DMS53 (cell line): Measurements from ENCODE around the gene MGST3.
"Not testable (repeated sequence)": the region's sequence is repeated elsewhere in the genome, so short reads cannot be mapped to it uniquely, and the experiment has no call there.

Experiments
- DNase-seq: peaks from one replicate; lab custom pipeline; 2025; lab: John Stamatoyannopoulos, UW

MGST3 gene

GRCh38 chr1:165630629-165631341, at the start of gene MGST3:
Gene MGST3, plus strand, starts transcription at chr1:165631234. Its CDS starts 18,614 bp downstream, at chr1:165649848.
- DNase-seq = peak; percentile 99

- no peak for DNase-seq
Measured at GRCh38 chr1:165581926-165582325, 49.1 kb upstream of the MGST3 start.

GRCh38 chr1:165586398-165586797, 44.6 kb upstream of the MGST3 start:
- no peak for DNase-seq

- not testable (repeated sequence) for DNase-seq
Measured at GRCh38 chr1:165591391-165591790, 39.6 kb upstream of the MGST3 start.

GRCh38 chr1:165592945-165593823, 37.9 kb upstream of the MGST3 start:
- peak; percentile 76 for DNase-seq

- DNase-seq = no peak
Measured at GRCh38 chr1:165595246-165595938, 35.6 kb upstream of the MGST3 start.

- DNase-seq = peak; percentile 99
Measured at GRCh38 chr1:165597883-165598675, 33.0 kb upstream of the MGST3 start.

GRCh38 chr1:165598676-165599059, 32.4 kb upstream of the MGST3 start:
- DNase-seq = peak; percentile 61

GRCh38 chr1:165600793-165601192, 30.2 kb upstream of the MGST3 start:
- DNase-seq = no peak

- DNase-seq = peak; percentile 35
Measured at GRCh38 chr1:165603810-165604209, 27.2 kb upstream of the MGST3 start.

- DNase-seq = no peak
Measured at GRCh38 chr1:165605246-165605645, 25.8 kb upstream of the MGST3 start.

- DNase-seq = not testable (repeated sequence)
Measured at GRCh38 chr1:165606676-165607075, 24.4 kb upstream of the MGST3 start.

- DNase-seq = peak; percentile 60
Measured at GRCh38 chr1:165610866-165611265, 20.2 kb upstream of the MGST3 start.

GRCh38 chr1:165612062-165612461, 19.0 kb upstream of the MGST3 start:
- peak; percentile 72 for DNase-seq

- DNase-seq = no peak
Measured at GRCh38 chr1:165616054-165616612, 14.9 kb upstream of the MGST3 start.

GRCh38 chr1:165616987-165617546, 14.0 kb upstream of the MGST3 start:
- no peak for DNase-seq

GRCh38 chr1:165619647-165620151, 11.3 kb upstream of the MGST3 start:
- DNase-seq = no peak

GRCh38 chr1:165623624-165624023, 7.4 kb upstream of the MGST3 start:
- no peak for DNase-seq

- no peak for DNase-seq
Measured at GRCh38 chr1:165624441-165624840, 6.6 kb upstream of the MGST3 start.

GRCh38 chr1:165628147-165628822, 2.7 kb upstream of the MGST3 start:
- DNase-seq = no peak
